Kidney (tissue), 14 donors: ENCODE measurements around the gene RASAL1. TPM values are rescaled to one million over a fixed set of nuclear protein-coding genes. Genes with fewer than 3 reads are reported as not detected.
A peak's percentile ranks its signal among the peaks of the same experiment; 100 is the strongest.

Experiments
- DNase-seq, 5 donors: peaks; one replicate each; pipeline ENCODE4 v3.0.0-alpha.2; 2013 to 2020
- FAIRE-seq: peaks from 2 replicates; lab custom pipeline; 2012; peaks lifted over from hg19 to GRCh38; lab: Jason Lieb, UNC
- H3K27ac ChIP-seq, 2 donors: one replicate each; pipeline ENCODE4 v1.7.0; 2013; ENCODE audit warnings: low read depth in 2 of 2, low read length in 2 of 2, inconsistent platforms in 1 of 2
- H3K27me3 ChIP-seq: one replicate; pipeline ENCODE4 v1.7.1; 2013; ENCODE audit warnings: low read length, inconsistent platforms; ENCODE audit not compliant: control insufficient read depth, insufficient read depth
- H3K36me3 ChIP-seq, 3 donors: one replicate each; pipeline versions ENCODE4 v1.7.0 to v1.7.1; 2013; ENCODE audit warnings: low read length in 3 of 3, control low read depth in 1 of 3, inconsistent platforms in 1 of 3; ENCODE audit not compliant: insufficient read depth in 3 of 3, control insufficient read depth in 2 of 3
- H3K4me1 ChIP-seq, 3 donors: one replicate each; pipeline versions ENCODE4 v1.7.0 to v1.7.1; 2013; ENCODE audit warnings: low read length in 3 of 3, inconsistent platforms in 1 of 3, low read depth in 1 of 3; ENCODE audit not compliant: control insufficient read depth in 2 of 3, insufficient read depth in 2 of 3
- H3K4me3 ChIP-seq, 3 donors: one replicate each; pipeline versions ENCODE4 v1.7.0 to v1.8.1; 2013; ENCODE audit warnings: low read length in 3 of 3, control low read depth in 1 of 3, inconsistent platforms in 1 of 3
- H3K9ac ChIP-seq, 3 donors: one replicate each; pipeline versions ENCODE4 v1.7.0 to v1.7.1; 2013; ENCODE audit warnings: low read length in 3 of 3, control low read depth in 1 of 3, inconsistent platforms in 1 of 3
- H3K9me3 ChIP-seq, 3 donors: one replicate each; pipeline versions ENCODE4 v1.7.0 to v1.7.1; 2013; ENCODE audit warnings: low read length in 3 of 3, control low read depth in 1 of 3, inconsistent platforms in 1 of 3; ENCODE audit not compliant: control insufficient read depth in 2 of 3, insufficient read depth in 1 of 3
- intact Hi-C: fragments of 100-400 bp; cut with DNase I; formaldehyde crosslinking; loops from one replicate; pipeline ENCODE4 v1.11.1; 2022
- polyA plus RNA-seq: library from polyadenylated mRNA; stranded (reverse); fragments of 350-450 nt; fragmentation: Illumina TruSeq; extraction: RNeasy Lipid Tissue Mini Kit (QIAGEN cat#74804); gene quantifications from one replicate; pipeline ENCODE4 v1.2.3, GENCODE V29; 2014; ENCODE audit warnings: low read depth, low replicate concordance; ENCODE audit not compliant: insufficient read depth
- total RNA-seq: library from RNA; stranded (reverse); fragmentation: NEBNext Ultra II Directional; extraction: Animal tissue kit (Norgen Biotek cat#: 25700); gene quantifications from one replicate; pipeline ENCODE4 v1.2.1, GENCODE V29; 2021
- TF ChIP-seq, protein P1 (sequence below): IDR thresholded peaks from 3 replicates; pipeline ENCODE4 v1.5.1; 2012; ENCODE audit warnings: mild to moderate bottlenecking, moderate library complexity, borderline replicate concordance; ENCODE audit not compliant: insufficient read depth; ENCODE audit errors: extremely low read depth
- donor health status: control.
- donor health status: control.
- donor health status: control.
- donor health status: control.
- donor health status: control.
- donor health status: DM: yes; HTN: yes; CAD: no.
- donor health status: Normal renal cell carcinoma (clear cell type).

RASAL1 gene
- total and polyA plus RNA-seq, 2 donors from 2014 or later, result 23.5 to 58.3 TPM

DNA sequence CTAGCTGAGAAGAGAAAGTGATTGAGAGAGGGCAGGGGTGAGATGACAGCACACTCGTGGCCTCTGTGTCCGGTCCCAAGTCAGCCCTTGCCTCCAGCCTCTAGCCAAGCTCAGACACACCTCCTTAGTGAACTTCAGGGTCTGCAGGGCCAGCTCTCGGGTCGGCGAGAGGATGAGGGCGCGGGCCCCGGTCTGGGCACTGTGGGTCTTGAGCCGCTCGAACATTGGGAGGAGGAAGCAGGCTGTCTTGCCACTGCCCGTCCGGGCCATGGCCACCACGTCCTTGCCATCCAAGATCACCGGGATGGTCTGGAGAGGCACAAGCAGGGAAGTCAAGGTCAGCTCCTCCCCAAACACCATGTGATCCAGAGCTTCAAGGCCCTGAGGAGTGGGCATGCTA, 43.5 kb upstream of the RASAL1 start:
- intact Hi-C loops, result loop anchor here (10.0 kb wide), 1 partner anchor 284 kb away; no protein-coding TSS in a partner anchor

GRCh38 chr12:113174461-113175384, 39.2 kb upstream of the RASAL1 start:
- H3K36me3 ChIP-seq, result peaks cover 9 to 67% (median 42%) of the 10 kb centered on the region in 3 donors
- TF ChIP-seq, protein P1, sequence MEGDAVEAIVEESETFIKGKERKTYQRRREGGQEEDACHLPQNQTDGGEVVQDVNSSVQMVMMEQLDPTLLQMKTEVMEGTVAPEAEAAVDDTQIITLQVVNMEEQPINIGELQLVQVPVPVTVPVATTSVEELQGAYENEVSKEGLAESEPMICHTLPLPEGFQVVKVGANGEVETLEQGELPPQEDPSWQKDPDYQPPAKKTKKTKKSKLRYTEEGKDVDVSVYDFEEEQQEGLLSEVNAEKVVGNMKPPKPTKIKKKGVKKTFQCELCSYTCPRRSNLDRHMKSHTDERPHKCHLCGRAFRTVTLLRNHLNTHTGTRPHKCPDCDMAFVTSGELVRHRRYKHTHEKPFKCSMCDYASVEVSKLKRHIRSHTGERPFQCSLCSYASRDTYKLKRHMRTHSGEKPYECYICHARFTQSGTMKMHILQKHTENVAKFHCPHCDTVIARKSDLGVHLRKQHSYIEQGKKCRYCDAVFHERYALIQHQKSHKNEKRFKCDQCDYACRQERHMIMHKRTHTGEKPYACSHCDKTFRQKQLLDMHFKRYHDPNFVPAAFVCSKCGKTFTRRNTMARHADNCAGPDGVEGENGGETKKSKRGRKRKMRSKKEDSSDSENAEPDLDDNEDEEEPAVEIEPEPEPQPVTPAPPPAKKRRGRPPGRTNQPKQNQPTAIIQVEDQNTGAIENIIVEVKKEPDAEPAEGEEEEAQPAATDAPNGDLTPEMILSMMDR, result peak; percentile 93
- no peaks in the 10 kb centered on the region for H3K4me1 ChIP-seq
- intact Hi-C loops, result loop anchor here (10.0 kb wide), 1 partner anchor 280 kb away; no protein-coding TSS in a partner anchor
- H3K9ac ChIP-seq, result no peak overlapping the region
- H3K4me3 ChIP-seq, result no peak overlapping the region
- H3K27me3 ChIP-seq, result no peaks in the 10 kb centered on the region
- FAIRE-seq (no peak), DNase-seq (peak; percentile 71 to 88 (median 78))
- H3K27ac ChIP-seq, result no peak overlapping the region
- no peaks in the 10 kb centered on the region for H3K9me3 ChIP-seq

More for the DNA sequence above, 43.5 kb upstream of the RASAL1 start:
- Histone ChIP-seq H3K27ac (no peak overlapping the region), H3K9ac (no peak overlapping the region), H3K9me3 (no peaks in the 10 kb centered on the region), H3K36me3 (peaks cover 7 to 39% (median 30%) of the 10 kb centered on the region in 3 donors), H3K27me3 (no peaks in the 10 kb centered on the region), H3K4me1 (no peaks in the 10 kb centered on the region), H3K4me3 (no peak overlapping the region)
- TF ChIP-seq, protein P1, result no peak
- DNase-seq (peak in 1 of 5 donors; percentile 70), FAIRE-seq (no peak)

DNA sequence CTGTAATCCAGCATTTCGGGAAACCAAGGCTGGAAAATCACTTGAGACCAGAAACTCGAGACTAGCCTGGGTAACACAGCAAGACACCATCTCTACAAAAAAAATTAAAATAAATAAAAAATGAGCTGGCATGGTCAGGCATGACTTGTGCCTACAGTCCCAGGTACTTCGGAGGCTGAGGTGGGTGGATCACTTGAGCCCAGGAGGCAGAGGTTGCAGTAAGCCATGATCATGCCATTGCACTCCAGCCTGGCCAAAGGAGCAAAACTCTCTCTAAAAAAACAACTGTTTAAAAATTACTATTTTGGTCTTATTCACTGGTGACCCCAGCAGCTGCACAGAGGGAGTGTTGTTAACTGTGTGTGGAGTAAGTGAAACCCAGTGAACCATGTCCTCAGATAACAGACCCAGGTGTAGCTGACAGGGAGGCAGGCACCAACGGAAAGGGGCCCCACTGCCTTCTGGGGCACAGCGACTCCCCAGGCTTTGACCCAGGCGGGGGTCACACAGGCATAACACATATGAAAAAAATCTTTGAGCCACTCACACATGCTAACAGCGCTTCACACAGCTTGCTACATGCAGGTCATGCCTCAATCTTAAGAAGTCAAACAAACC, 37.6 kb upstream of the RASAL1 start:
- H3K9me3 ChIP-seq, result no peaks in the 10 kb centered on the region
- FAIRE-seq (no peak), DNase-seq (peak in 2 of 5 donors; percentile 42 to 56)
- peaks cover 9 to 65% (median 38%) of the 10 kb centered on the region in 3 donors for H3K36me3 ChIP-seq
- H3K27ac ChIP-seq, result no peak overlapping the region
- H3K4me3 ChIP-seq, result no peak overlapping the region
- intact Hi-C loops, result loop anchor here (10.0 kb wide), 1 partner anchor 278 kb away; no protein-coding TSS in a partner anchor
- no peaks in the 10 kb centered on the region for H3K4me1 ChIP-seq
- no peaks in the 10 kb centered on the region for H3K27me3 ChIP-seq
- TF ChIP-seq, protein P1, result no peak
- H3K9ac ChIP-seq, result no peak overlapping the region
